GM10266 (cell line): ENCODE measurements around the gene IARS1.

ENCODE experiments used
- DNase-seq: peaks from one replicate; pipeline ENCODE4 v3.0.0; 2012; ENCODE audit errors: extremely low spot score
- TF ChIP-seq, protein P1 (sequence below): IDR thresholded peaks from 2 replicates; pipeline ENCODE4 v1.5.1; 2012; ENCODE audit warnings: mild to moderate bottlenecking, low read depth; ENCODE audit not compliant: control insufficient read depth, insufficient read depth; ENCODE audit errors: missing control alignments

IARS1 gene

GRCh38 chr9:92312887-92313623 lies 19.6 kb upstream of the IARS1 start:
- no peak for DNase-seq
- TF ChIP-seq, protein P1, sequence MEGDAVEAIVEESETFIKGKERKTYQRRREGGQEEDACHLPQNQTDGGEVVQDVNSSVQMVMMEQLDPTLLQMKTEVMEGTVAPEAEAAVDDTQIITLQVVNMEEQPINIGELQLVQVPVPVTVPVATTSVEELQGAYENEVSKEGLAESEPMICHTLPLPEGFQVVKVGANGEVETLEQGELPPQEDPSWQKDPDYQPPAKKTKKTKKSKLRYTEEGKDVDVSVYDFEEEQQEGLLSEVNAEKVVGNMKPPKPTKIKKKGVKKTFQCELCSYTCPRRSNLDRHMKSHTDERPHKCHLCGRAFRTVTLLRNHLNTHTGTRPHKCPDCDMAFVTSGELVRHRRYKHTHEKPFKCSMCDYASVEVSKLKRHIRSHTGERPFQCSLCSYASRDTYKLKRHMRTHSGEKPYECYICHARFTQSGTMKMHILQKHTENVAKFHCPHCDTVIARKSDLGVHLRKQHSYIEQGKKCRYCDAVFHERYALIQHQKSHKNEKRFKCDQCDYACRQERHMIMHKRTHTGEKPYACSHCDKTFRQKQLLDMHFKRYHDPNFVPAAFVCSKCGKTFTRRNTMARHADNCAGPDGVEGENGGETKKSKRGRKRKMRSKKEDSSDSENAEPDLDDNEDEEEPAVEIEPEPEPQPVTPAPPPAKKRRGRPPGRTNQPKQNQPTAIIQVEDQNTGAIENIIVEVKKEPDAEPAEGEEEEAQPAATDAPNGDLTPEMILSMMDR: no peak

DNA sequence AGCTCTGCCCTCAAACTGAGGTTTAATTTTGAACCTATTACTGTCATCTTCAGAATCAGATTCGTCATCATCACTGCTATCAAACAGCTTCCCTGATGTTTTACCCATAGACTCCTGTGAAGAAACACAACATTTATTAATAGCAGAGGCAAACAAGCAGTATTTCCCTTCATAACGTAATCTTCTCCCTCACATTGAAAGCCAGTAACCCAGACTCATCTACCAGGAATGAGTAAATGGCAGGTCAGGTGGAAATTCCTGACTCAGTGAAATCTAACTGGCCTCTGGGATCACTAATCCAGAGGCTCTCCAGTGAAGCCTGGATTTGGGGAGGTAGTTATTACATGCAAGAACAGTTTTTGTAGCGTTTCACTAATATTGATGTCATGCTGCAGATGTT lies 17.1 kb upstream of the IARS1 start:
- TF ChIP-seq, protein P1: no peak
- DNase-seq: no peak

DNA sequence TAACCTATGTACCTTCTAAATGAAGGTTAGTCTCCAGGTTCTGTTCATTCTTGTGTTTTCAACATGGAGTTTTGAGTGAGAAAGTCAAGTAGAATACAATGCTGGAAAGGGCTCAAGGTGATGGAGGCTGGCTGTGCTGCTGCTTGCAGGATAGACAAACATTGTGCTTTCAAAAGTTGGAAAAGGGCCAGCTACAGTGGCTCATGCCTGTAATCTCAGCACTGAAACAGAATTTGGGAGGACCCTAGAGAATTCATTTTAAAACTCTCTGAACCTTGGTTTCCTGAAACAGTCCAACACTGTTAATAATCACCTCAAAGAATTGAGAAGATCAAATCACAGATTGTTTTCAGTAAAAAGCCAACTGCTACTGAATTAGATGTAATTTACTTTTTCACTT lies 15.4 kb upstream of the IARS1 start:
- DNase-seq: no peak
- TF ChIP-seq, protein P1: no peak

DNA sequence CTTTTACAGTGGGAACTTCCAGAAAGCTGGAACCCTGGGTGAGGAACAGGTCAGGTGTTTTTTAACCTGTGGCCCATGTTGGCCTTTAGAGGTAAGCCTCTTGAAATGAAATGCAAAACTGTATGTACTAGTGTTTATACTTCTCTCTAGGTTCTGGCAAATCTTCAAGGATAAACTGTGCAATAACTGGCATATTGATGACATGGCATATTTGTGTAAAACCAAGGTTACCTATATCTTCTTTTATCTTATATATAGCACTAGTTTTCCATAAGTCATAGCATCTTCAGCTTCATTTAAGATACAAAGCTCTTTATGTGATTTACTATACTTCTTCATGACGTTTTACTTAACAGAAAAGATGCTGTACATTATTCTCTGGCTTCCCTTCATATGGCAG lies 7.4 kb upstream of the IARS1 start:
- TF ChIP-seq, protein P1: no peak
- no peak for DNase-seq

DNA sequence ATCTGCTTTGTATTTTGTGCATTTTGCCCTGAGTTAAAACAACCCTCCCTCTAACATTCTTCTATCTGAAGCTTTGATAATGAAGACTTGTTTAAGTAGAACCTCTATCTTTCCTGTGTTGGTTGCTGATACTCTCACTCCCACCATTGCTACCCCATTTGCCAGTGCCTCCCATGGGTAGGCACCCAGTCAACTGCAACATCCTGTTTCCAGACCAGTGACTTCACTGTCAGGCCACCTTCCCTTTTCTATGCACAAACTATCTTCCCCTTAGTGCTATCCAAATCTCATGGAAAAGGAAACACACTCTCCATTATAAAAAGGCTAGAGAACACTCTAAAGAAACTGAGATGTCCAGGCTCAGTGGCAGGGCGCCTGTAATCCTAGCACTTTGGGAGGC lies 5.6 kb upstream of the IARS1 start:
- TF ChIP-seq, protein P1: no peak
- DNase-seq: no peak

DNA sequence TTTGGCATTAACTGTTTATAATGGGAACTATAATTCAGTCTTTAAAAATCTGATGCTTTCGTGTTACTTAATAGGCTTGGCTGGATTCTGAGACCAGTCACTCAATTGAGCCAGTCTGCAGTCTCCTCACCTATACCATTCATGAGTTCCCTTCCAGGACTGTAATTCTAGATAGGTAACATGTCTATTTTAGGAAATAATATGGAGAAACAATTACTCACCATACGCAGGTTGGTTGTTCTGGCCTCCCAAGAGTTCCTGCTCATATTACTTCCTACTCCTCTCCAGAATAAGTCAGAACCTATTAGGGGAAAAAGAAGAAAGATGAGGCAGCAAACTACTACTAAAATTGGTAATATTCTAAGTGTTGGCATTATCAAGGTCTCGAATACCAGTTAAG lies 4.5 kb upstream of the IARS1 start:
- DNase-seq: no peak
- TF ChIP-seq, protein P1: no peak

GRCh38 chr9:92297611-92298010 lies 4.1 kb upstream of the IARS1 start:
- no peak for DNase-seq
- TF ChIP-seq, protein P1: no peak
